Stomach (tissue), 9 donors: ENCODE results near the gene BSCL2. TPM values are rescaled to one million over a fixed set of nuclear protein-coding genes. Genes with fewer than 3 reads are reported as not detected.

ENCODE experiments used
- DNase-seq, 2 donors: peaks; one replicate each; pipeline versions ENCODE4 v3.0.0 to v3.0.0-alpha.2; 2013 to 2019
- H3K27ac ChIP-seq, 5 donors: fragments of 200-600 bp in 4 of 5; sonication (generic) in 4 of 5; one replicate each; pipeline ENCODE4 v1.5.1; 2013 to 2019; ENCODE audit warnings: mild to moderate bottlenecking in 1 of 5, moderate library complexity in 1 of 5
- H3K27me3 ChIP-seq, 3 donors: fragments of 200-600 bp; sonication (generic); one replicate each; pipeline ENCODE4 v1.5.1; 2017 to 2019; ENCODE audit warnings: mixed run types in 1 of 3
- H3K36me3 ChIP-seq, 4 donors: fragments of 200-600 bp; sonication (generic); 1 replicate in 3 of 4; 2 replicates in 1 of 4; pipeline ENCODE4 v1.5.1; 2016 to 2019
- H3K4me1 ChIP-seq, 4 donors: fragments of 200-600 bp; sonication (generic); one replicate each; pipeline ENCODE4 v1.5.1; 2016 to 2019
- H3K4me3 ChIP-seq, 4 donors: fragments of 200-600 bp; sonication (generic) in 3 of 4; one replicate each; pipeline ENCODE4 v1.5.1; 2016 to 2019; ENCODE audit warnings: mild to moderate bottlenecking in 1 of 4
- H3K9me3 ChIP-seq, 4 donors: fragments of 200-600 bp; sonication (generic); one replicate each; pipeline ENCODE4 v1.5.1; 2016 to 2019
- EP300 ChIP-seq: sonication (generic); formaldehyde crosslinking; IDR thresholded peaks from one replicate; pipeline ENCODE4 v1.6.1; 2017; ENCODE audit warnings: antibody characterized with exemption
- POLR2A ChIP-seq, 4 donors: fragments of 450-650 bp; IDR thresholded peaks; one replicate each; pipeline ENCODE4 v1.6.1; 2016; ENCODE audit warnings: antibody characterized with exemption in 4 of 4, control low read depth in 2 of 4, mild to moderate bottlenecking in 1 of 4, moderate library complexity in 1 of 4
- POLR2AphosphoS5 ChIP-seq, 3 donors: sonication (generic); formaldehyde crosslinking; IDR thresholded peaks; one replicate each; pipeline ENCODE4 v1.6.1; 2016; ENCODE audit warnings: antibody characterized with exemption in 3 of 3
- WGBS, 5 donors: extraction: QIAGEN DNeasy Blood & Tissue Kit in 3 of 5; methylation state at CpG; one replicate each; pipeline versions ENCODE4 v1.1.5 to v1.1.7; 2013 to 2018; 5-methylcytosine and 5-hydroxymethylcytosine counted together
- intact Hi-C: fragments of 100-400 bp; cut with DNase I; formaldehyde crosslinking; loops from one replicate; pipeline ENCODE4 v1.15.1; 2023; ENCODE audit warnings: low total_unique reads
- polyA plus RNA-seq, 3 donors: library from polyadenylated mRNA; stranded (reverse); fragments of 200-250 nt; gene quantifications; one replicate each; pipeline ENCODE4 v1.2.3, GENCODE V29; 2013
- total RNA-seq, 5 donors: library from RNA; depleted of rRNA; stranded (reverse); fragments of >200 nt; gene quantifications; one replicate each; pipeline versions ENCODE4 v1.1.0 to v1.2.3, GENCODE V29; 2014 to 2016
- TF ChIP-seq, protein P1 (sequence below), 7 experiments: fragments of 450-650 bp in 4 of 7; fragments of 200-600 bp in 3 of 7; sonication (generic) in 3 of 7; IDR thresholded peaks; one replicate each; pipeline ENCODE4 v1.5.1; 2016 to 2019; ENCODE audit warnings: antibody characterized with exemption in 7 of 7, control low read depth in 2 of 7, mild to moderate bottlenecking in 1 of 7
- donor health status: healthy with polysubstance abuse.
- donor health status: Bipolar disorder and iron deficiency.
- donor health status: healthy.

Gene BSCL2
- total and polyA plus RNA-seq, 8 donors: 29.9 to 144 (median 94.3) TPM

- intact Hi-C loops: no loop called here
- no peak for TF ChIP-seq POLR2AphosphoS5 (IDR thresholded peaks at IDR 0.05)
- TF ChIP-seq POLR2A (IDR thresholded peaks at IDR 0.05): no peak
- TF ChIP-seq, protein P1, sequence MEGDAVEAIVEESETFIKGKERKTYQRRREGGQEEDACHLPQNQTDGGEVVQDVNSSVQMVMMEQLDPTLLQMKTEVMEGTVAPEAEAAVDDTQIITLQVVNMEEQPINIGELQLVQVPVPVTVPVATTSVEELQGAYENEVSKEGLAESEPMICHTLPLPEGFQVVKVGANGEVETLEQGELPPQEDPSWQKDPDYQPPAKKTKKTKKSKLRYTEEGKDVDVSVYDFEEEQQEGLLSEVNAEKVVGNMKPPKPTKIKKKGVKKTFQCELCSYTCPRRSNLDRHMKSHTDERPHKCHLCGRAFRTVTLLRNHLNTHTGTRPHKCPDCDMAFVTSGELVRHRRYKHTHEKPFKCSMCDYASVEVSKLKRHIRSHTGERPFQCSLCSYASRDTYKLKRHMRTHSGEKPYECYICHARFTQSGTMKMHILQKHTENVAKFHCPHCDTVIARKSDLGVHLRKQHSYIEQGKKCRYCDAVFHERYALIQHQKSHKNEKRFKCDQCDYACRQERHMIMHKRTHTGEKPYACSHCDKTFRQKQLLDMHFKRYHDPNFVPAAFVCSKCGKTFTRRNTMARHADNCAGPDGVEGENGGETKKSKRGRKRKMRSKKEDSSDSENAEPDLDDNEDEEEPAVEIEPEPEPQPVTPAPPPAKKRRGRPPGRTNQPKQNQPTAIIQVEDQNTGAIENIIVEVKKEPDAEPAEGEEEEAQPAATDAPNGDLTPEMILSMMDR (IDR thresholded peaks at IDR 0.05): no peak
- TF ChIP-seq EP300: no peak
- Histone ChIP-seq H3K9me3 (no peaks in the 10 kb centered on the region), H3K4me3 (peak overlapping the region; percentile 46 to 53 (median 53)), H3K27ac (peak overlapping the region; percentile 75 to 99 (median 89)), H3K36me3 (peaks cover 31 to 46% (median 45%) of the 10 kb centered on the region in 4 donors), H3K27me3 (no peaks in the 10 kb centered on the region), H3K4me1 (peaks cover 62 to 91% (median 81%) of the 10 kb centered on the region in 4 donors)
- WGBS, 5 donors: 50 to 57% (median 56%) methylated on average over 4 to 7 of the region's 7 CpGs
- peak; percentile 45 to 59 for DNase-seq
These were observed 2.7 kb upstream of the BSCL2 start for GRCh38 chr11:62710001-62710345.

DNA sequence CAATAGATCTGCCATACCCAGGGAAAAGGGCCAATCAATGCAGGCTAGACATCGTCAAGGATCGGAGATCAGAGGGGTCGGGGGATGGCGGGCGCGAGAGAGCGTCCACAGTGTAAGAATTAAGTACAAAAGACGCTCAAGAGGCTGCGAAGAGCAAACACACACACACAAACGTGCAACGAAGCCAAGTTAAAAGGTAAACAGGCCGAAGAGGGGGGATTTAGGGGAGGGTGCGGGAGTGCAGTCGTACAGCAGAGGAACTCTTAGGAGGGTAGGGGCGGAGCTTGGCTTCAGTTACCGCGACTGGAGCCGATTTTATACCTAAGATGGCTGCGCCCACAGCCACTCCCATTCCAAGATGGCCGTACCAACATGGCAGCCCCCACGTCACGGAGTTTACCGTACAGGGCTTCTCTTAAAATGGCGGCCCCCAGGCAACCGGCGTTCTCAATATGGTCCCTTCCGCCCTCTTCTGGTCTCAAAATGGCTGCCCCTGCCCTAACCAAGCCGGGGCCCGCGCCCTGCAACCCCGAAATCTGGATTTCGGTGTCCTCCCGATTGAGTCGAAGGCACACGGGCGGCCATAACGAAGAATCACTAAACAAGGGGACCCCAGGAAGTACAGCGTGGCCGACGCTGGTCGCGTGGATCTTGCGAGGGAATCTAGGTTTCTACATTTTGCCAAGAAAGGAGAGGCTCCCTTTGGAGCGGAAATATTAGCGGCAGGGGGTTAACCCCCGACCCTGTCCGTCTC lies 2.2 kb upstream of the BSCL2 start:
- H3K36me3 ChIP-seq: peaks cover 25 to 41% (median 39%) of the 10 kb centered on the region in 4 donors
- H3K4me1 ChIP-seq: peaks cover 61 to 91% (median 78%) of the 10 kb centered on the region in 4 donors
- DNase-seq: peak; percentile 98 to 100
- no peaks in the 10 kb centered on the region for H3K27me3 ChIP-seq
- TF ChIP-seq POLR2A (IDR thresholded peaks at IDR 0.05): peak in 1 of 4 donors; percentile 6
- peak; percentile 68 to 94 (median 71) for TF ChIP-seq POLR2AphosphoS5 (IDR thresholded peaks at IDR 0.05)
- TF ChIP-seq, protein P1 (IDR thresholded peaks at IDR 0.05): peak in 2 of 7 experiments; percentile 6 to 10
- TF ChIP-seq EP300: no peak
- intact Hi-C loops: no loop called here
- H3K9me3 ChIP-seq: no peaks in the 10 kb centered on the region
- H3K4me3 ChIP-seq: peak overlapping the region; percentile 46 to 53 (median 53)
- peak overlapping the region; percentile 75 to 99 (median 89) for H3K27ac ChIP-seq
- WGBS, 5 donors: 0 to 1% (median 1%) methylated on average over 32 to 47 of the region's 47 CpGs

DNA sequence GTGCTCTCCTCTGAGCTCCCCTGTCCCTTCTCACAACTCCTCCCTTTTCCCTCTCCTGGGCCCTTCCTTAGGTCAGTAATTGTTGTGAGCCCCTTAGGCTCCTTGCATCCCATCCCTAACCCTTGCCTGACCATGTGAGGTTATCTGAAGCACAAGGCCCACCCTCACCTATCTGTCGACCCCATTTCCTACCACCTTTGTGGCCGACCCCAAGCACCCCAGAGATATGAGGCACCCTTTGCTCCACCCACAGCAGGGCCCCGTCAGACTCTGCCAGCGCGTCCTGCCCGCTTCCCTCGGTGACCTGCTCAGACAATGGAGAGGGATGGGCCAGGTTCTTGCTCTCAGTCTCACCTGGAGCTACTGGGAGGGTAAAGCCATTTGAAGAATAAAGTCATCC lies 1.6 kb upstream of the BSCL2 start:
- intact Hi-C loops: no loop called here
- TF ChIP-seq, protein P1 (IDR thresholded peaks at IDR 0.05): no peak
- TF ChIP-seq EP300: no peak
- no peak for TF ChIP-seq POLR2AphosphoS5 (IDR thresholded peaks at IDR 0.05)
- TF ChIP-seq POLR2A (IDR thresholded peaks at IDR 0.05): no peak
- WGBS, 5 donors: 0 to 2% (median 0%) methylated on average over 7 of the region's 7 CpGs
- DNase-seq: peak; percentile 36 to 72
- H3K27ac ChIP-seq: peak overlapping the region; percentile 75 to 99 (median 89)
- peaks cover 54 to 85% (median 73%) of the 10 kb centered on the region in 4 donors for H3K4me1 ChIP-seq
- no peaks in the 10 kb centered on the region for H3K27me3 ChIP-seq
- peak overlapping the region; percentile 46 to 53 (median 53) for H3K4me3 ChIP-seq
- H3K36me3 ChIP-seq: peaks cover 19 to 34% (median 33%) of the 10 kb centered on the region in 4 donors
- no peaks in the 10 kb centered on the region for H3K9me3 ChIP-seq

- H3K36me3 ChIP-seq: peaks cover 15 to 30% (median 29%) of the 10 kb centered on the region in 4 donors
- no peaks in the 10 kb centered on the region for H3K9me3 ChIP-seq
- no peak for DNase-seq
- intact Hi-C loops: no loop called here
- peaks cover 52 to 81% (median 69%) of the 10 kb centered on the region in 4 donors for H3K4me1 ChIP-seq
- H3K27me3 ChIP-seq: no peaks in the 10 kb centered on the region
- WGBS, 5 donors: 62 to 74% (median 73%) methylated on average over 5 of the region's 5 CpGs
- peak overlapping the region; percentile 46 to 53 (median 53) for H3K4me3 ChIP-seq
- peak overlapping the region; percentile 75 to 99 (median 89) for H3K27ac ChIP-seq
- no peak for TF ChIP-seq POLR2A (IDR thresholded peaks at IDR 0.05)
- TF ChIP-seq, protein P1 (IDR thresholded peaks at IDR 0.05): no peak
These were observed 1.2 kb upstream of the BSCL2 start for GRCh38 chr11:62708392-62708791.
